ENCODE data around the gene UBE2U.

Gene UBE2U
- 0 to 0.06 (median 0) reads per million in 18 experiments for total RNA-seq

- DNase-seq, result no peak
Measured at GRCh38 chr1:64203420-64203819, at the start of gene UBE2U. Gene UBE2U, plus strand, starts transcription at chr1:64203623. Its CDS starts 428 bp downstream, at chr1:64204051.

- DNase-seq, result no peak
Measured at GRCh38 chr1:64155278-64155677, 48.1 kb upstream of the UBE2U start.

- no peak for DNase-seq
Measured at GRCh38 chr1:64161357-64161941, 42.0 kb upstream of the UBE2U start.

GRCh38 chr1:64162151-64162550, 41.3 kb upstream of the UBE2U start:
- DNase-seq, result no peak

- DNase-seq, result no peak
Measured at GRCh38 chr1:64162804-64163203, 40.6 kb upstream of the UBE2U start.

GRCh38 chr1:64163431-64163830, 40.0 kb upstream of the UBE2U start:
- DNase-seq, result no peak

- no peak for DNase-seq
Measured at GRCh38 chr1:64163970-64164369, 39.5 kb upstream of the UBE2U start.

GRCh38 chr1:64166629-64167028, 36.8 kb upstream of the UBE2U start:
- no peak for DNase-seq

- DNase-seq, result no peak
Measured at GRCh38 chr1:64167176-64167575, 36.2 kb upstream of the UBE2U start.

GRCh38 chr1:64171246-64171645, 32.2 kb upstream of the UBE2U start:
- DNase-seq, result peak; percentile 51 to 66

GRCh38 chr1:64171797-64172281, 31.6 kb upstream of the UBE2U start:
- peak; percentile 72 to 77 for DNase-seq

GRCh38 chr1:64172458-64172983, 30.9 kb upstream of the UBE2U start:
- DNase-seq, result no peak

- no peak for DNase-seq
Measured at GRCh38 chr1:64173336-64173940, 30.0 kb upstream of the UBE2U start.

- no peak for DNase-seq
Measured at GRCh38 chr1:64175639-64176038, 27.8 kb upstream of the UBE2U start.

- no peak for DNase-seq
Measured at GRCh38 chr1:64176659-64177058, 26.8 kb upstream of the UBE2U start.

- DNase-seq, result no peak
Measured at GRCh38 chr1:64179588-64179987, 23.8 kb upstream of the UBE2U start.

GRCh38 chr1:64182207-64182606, 21.2 kb upstream of the UBE2U start:
- DNase-seq, result no peak

GRCh38 chr1:64183395-64184002, 19.9 kb upstream of the UBE2U start:
- no peak for DNase-seq

- no peak for DNase-seq
Measured at GRCh38 chr1:64184003-64184440, 19.4 kb upstream of the UBE2U start.

- DNase-seq, result no peak
Measured at GRCh38 chr1:64186138-64186897, 17.1 kb upstream of the UBE2U start.

- no peak for DNase-seq
Measured at GRCh38 chr1:64186898-64187280, 16.5 kb upstream of the UBE2U start.

GRCh38 chr1:64187646-64188045, 15.8 kb upstream of the UBE2U start:
- no peak for DNase-seq

- DNase-seq, result no peak
Measured at GRCh38 chr1:64192290-64192689, 11.1 kb upstream of the UBE2U start.

All from inflammatory macrophage (primary cell).